ENCODE measurements around the gene SRP54.
"Not testable (repeated sequence)": the region's sequence is repeated elsewhere in the genome, so short reads cannot be mapped to it uniquely, and the experiment has no call there.

Gene SRP54

GRCh38 chr14:35050652-35051051 is 67.9 kb downstream of the SRP54 start:
- DNase-seq, result peak; percentile 16

GRCh38 chr14:35051796-35052195 is 69.0 kb downstream of the SRP54 start:
- DNase-seq, result no peak

GRCh38 chr14:35052637-35053036 is 69.8 kb downstream of the SRP54 start:
- DNase-seq, result no peak

- DNase-seq, result not testable (repeated sequence)
Measured at GRCh38 chr14:35061113-35061791, 78.5 kb downstream of the SRP54 start.

GRCh38 chr14:35065731-35066130 is 82.9 kb downstream of the SRP54 start:
- DNase-seq, result not testable (repeated sequence)

- peak; percentile 78 for DNase-seq
Measured at GRCh38 chr14:35068238-35069012, 85.6 kb downstream of the SRP54 start.

GRCh38 chr14:35072226-35072625 is 89.4 kb downstream of the SRP54 start:
- peak; percentile 58 for DNase-seq

- no peak for DNase-seq
Measured at GRCh38 chr14:35073486-35073885, 90.7 kb downstream of the SRP54 start.

- no peak for DNase-seq
Measured at GRCh38 chr14:35078082-35078481, 95.3 kb downstream of the SRP54 start.
